ENCODE results near the gene S100A13. TPM values are rescaled to one million over a fixed set of nuclear protein-coding genes. Genes with fewer than 3 reads are reported as not detected.

The S100A13 gene
- total RNA-seq, 2 donors from 2014 or later: 64.2 to 82.9 TPM

- Histone ChIP-seq H3K4me1 (ENCODE audit: control insufficient read depth in 1 of 2, low read depth in 2 of 2) (peaks cover 20 to 49% of the 10 kb centered on the region in 2 donors), H3K27me3 (replicated peaks; ENCODE audit: insufficient read depth) (no peaks in the 10 kb centered on the region), H3K36me3 (peaks cover 6% of the 10 kb centered on the region), H3K27ac (peak overlapping the region; percentile 81 to 96), H3K9me3 (no peaks in the 10 kb centered on the region), H3K4me3 (peak overlapping the region; percentile 87)
- ATAC-seq (ENCODE audit: insufficient number of reproducible peaks, low FRiP score, low read depth): no peak
- DNase-seq (ENCODE audit: low spot score): no peak
- TF ChIP-seq CTCF (IDR thresholded peaks at IDR 0.05): no peak
Measured at GRCh38 chr1:153612111-153612754, 15.1 kb downstream of the S100A13 start.

GRCh38 chr1:153611356-153611755 lies 15.9 kb downstream of the S100A13 start:
- H3K27ac ChIP-seq: peak overlapping the region in 1 of 2 donors; percentile 96
- no peaks in the 10 kb centered on the region for H3K27me3 ChIP-seq (replicated peaks; ENCODE audit: insufficient read depth)
- H3K36me3 ChIP-seq: peaks cover 14% of the 10 kb centered on the region
- H3K9me3 ChIP-seq: no peaks in the 10 kb centered on the region
- no peak for DNase-seq (ENCODE audit: low spot score)
- H3K4me3 ChIP-seq: peak overlapping the region; percentile 87
- no peak for ATAC-seq (ENCODE audit: insufficient number of reproducible peaks, low FRiP score, low read depth)
- H3K4me1 ChIP-seq (ENCODE audit: control insufficient read depth in 1 of 2, low read depth in 2 of 2): peaks cover 20 to 51% of the 10 kb centered on the region in 2 donors
- no peak for TF ChIP-seq CTCF (IDR thresholded peaks at IDR 0.05)

GRCh38 chr1:153610811-153611301 lies 16.4 kb downstream of the S100A13 start:
- ATAC-seq (ENCODE audit: insufficient number of reproducible peaks, low FRiP score, low read depth): no peak
- peak overlapping the region in 1 of 2 donors; percentile 96 for H3K27ac ChIP-seq
- H3K36me3 ChIP-seq: peaks cover 15% of the 10 kb centered on the region
- peaks cover 20 to 51% of the 10 kb centered on the region in 2 donors for H3K4me1 ChIP-seq (ENCODE audit: control insufficient read depth in 1 of 2, low read depth in 2 of 2)
- H3K27me3 ChIP-seq (replicated peaks; ENCODE audit: insufficient read depth): no peaks in the 10 kb centered on the region
- no peak for DNase-seq (ENCODE audit: low spot score)
- no peak for TF ChIP-seq CTCF (IDR thresholded peaks at IDR 0.05)
- H3K4me3 ChIP-seq: peak overlapping the region; percentile 23
- H3K9me3 ChIP-seq: no peaks in the 10 kb centered on the region

GRCh38 chr1:153610334-153610733 lies 17.0 kb downstream of the S100A13 start:
- ATAC-seq (ENCODE audit: insufficient number of reproducible peaks, low FRiP score, low read depth) (no peak), DNase-seq (ENCODE audit: low spot score) (no peak)
- TF ChIP-seq CTCF (IDR thresholded peaks at IDR 0.05): no peak
- Histone ChIP-seq H3K9me3 (no peaks in the 10 kb centered on the region), H3K4me1 (ENCODE audit: control insufficient read depth in 1 of 2, low read depth in 2 of 2) (peaks cover 20 to 51% of the 10 kb centered on the region in 2 donors), H3K27ac (peak overlapping the region in 1 of 2 donors; percentile 91), H3K4me3 (peak overlapping the region; percentile 23), H3K36me3 (peaks cover 18% of the 10 kb centered on the region), H3K27me3 (replicated peaks; ENCODE audit: insufficient read depth) (no peaks in the 10 kb centered on the region)

GRCh38 chr1:153609585-153609907 lies 17.8 kb downstream of the S100A13 start:
- no peaks in the 10 kb centered on the region for H3K27me3 ChIP-seq (replicated peaks; ENCODE audit: insufficient read depth)
- H3K4me3 ChIP-seq: peak overlapping the region; percentile 62
- H3K4me1 ChIP-seq (ENCODE audit: control insufficient read depth in 1 of 2, low read depth in 2 of 2): peaks cover 20 to 51% of the 10 kb centered on the region in 2 donors
- no peak for DNase-seq (ENCODE audit: low spot score)
- peaks cover 18% of the 10 kb centered on the region for H3K36me3 ChIP-seq
- peak overlapping the region; percentile 89 to 91 for H3K27ac ChIP-seq
- TF ChIP-seq CTCF (IDR thresholded peaks at IDR 0.05): no peak
- ATAC-seq (ENCODE audit: insufficient number of reproducible peaks, low FRiP score, low read depth): no peak
- H3K9me3 ChIP-seq: no peaks in the 10 kb centered on the region
